GM18873 (cell line): ENCODE results near the gene HLA-E.
"Not testable (repeated sequence)": the region's sequence is repeated elsewhere in the genome, so short reads cannot be mapped to it uniquely, and the experiment has no call there.

Source experiments
- ATAC-seq: cut with Tn5 transposase; IDR thresholded peaks from one replicate; pipeline ENCODE4 v1.9.1; 2021; ENCODE audit warnings: mild to moderate bottlenecking, moderate library complexity, moderate number of reproducible peaks; ENCODE audit not compliant: unreplicated experiment, low FRiP score

Gene HLA-E

DNA sequence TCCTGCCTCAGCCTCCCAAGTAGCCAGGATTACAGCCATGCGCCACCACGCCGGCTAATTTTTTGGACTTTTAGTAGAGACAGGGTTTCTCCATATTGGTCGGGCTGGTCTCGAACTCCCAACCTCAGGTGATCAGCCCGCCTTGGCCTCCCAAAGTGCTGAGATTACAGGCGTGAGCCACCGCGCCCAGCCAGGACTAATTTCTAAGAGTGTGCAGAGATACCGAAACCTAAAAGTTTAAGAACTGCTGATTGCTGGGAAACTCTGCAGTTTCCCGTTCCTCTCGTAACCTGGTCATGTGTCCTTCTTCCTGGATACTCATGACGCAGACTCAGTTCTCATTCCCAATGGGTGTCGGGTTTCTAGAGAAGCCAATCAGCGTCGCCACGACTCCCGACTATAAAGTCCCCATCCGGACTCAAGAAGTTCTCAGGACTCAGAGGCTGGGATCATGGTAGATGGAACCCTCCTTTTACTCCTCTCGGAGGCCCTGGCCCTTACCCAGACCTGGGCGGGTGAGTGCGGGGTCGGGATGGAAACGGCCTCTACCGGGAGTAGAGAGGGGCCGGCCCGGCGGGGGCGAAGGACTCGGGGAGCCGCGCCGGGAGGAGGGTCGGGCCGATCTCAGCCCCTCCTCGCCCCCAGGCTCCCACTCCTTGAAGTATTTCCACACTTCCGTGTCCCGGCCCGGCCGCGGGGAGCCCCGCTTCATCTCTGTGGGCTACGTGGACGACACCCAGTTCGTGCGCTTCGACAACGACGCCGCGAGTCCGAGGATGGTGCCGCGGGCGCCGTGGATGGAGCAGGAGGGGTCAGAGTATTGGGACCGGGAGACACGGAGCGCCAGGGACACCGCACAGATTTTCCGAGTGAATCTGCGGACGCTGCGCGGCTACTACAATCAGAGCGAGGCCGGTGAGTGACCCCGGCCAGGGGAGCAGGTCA lies at the start of gene HLA-E:
Gene HLA-E (plus strand): TSS at position 429 of the 945 bp plus-strand sequence. CDS start 23 bp downstream, at position 452.
- peak; percentile 68 for ATAC-seq

DNA sequence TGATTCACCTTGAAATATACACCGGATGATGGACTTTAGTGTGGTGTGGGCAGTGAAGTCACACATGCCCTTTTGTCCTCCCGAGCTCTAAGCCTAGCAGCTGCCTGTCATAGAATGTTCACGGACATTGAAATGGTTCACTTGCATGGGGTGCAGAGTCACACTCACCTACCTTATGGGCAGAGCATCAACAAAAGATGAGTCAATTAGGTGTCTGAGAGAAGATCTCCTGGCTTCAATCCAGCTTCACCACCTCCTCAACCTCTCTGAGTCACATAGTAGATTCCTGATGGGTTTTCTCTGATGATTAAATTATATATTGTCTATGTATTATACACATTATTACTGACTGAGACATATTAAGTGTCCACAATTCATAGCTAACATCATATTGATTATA lies 48.1 kb upstream of the HLA-E start:
- no peak for ATAC-seq

DNA sequence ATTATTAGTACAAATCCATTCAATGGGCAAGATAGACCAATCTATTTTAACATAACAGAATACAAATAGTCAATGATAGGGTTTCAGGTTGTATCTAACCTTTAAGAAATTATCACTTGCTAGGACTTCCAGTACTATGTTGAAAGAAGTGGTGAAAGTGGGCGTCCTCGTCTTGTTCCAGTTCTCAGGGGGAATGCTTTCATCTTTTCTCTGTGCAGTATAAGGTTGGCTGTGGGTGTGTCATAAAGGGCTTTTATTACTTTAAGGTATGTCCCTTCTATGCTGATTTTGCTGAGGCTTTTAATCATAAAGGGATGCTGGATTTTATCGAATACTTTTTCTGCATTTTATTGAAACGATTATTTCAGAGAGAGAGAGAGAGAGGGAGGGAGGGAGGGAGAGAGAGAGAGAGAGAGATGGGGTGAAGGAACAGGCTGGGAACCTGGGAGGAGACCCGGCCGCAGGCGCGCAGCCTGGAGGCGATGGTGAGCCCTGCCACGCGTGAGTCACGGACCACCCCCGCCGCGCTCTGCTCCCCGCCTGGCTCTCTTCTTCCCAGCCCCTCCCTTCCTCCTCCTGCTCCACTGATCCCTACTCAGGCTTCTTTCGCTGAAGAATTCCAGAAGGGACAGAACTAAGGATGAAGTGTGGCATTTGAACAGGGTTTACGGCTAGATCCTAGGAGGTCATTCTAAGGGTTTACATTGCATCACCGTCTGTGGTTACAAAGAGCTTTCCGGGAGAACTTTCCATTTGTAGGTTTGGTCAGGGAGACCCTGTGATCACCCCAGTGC lies 45.5 kb upstream of the HLA-E start:
- ATAC-seq: no peak

DNA sequence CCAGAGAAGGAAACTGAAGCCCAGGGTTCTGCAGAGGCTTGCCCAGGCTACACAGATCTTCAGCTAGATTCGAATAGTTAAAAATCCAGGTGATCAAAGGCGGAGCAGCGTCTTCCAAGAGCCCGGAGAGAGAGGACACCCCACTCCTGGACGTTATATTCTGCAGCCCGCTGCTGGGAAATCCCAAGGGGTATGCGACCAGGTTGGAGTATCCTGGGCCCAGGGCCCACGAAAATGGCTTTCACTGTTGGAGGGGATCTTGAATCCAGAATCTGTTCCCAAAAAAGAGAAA lies 44.9 kb upstream of the HLA-E start:
- ATAC-seq: no peak

DNA sequence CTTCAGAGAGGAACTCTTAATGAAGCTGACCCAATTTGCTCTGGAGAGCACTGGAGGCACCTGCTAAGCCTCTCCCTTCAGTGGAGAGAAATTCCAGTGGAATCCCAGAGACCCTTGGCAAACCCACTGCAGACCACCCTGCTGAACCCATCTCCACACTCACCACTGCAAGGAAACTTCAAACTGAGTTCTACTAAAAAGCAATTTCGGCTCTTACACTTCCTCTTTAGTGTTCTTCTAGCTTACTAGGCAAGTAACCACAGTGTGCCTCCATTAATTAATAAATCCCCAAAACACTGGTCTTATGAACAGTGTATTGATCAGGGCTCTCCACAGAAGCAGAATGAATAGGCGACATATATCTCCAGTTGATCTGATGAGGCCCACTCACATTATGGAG lies 43.0 kb upstream of the HLA-E start:
- no peak for ATAC-seq

DNA sequence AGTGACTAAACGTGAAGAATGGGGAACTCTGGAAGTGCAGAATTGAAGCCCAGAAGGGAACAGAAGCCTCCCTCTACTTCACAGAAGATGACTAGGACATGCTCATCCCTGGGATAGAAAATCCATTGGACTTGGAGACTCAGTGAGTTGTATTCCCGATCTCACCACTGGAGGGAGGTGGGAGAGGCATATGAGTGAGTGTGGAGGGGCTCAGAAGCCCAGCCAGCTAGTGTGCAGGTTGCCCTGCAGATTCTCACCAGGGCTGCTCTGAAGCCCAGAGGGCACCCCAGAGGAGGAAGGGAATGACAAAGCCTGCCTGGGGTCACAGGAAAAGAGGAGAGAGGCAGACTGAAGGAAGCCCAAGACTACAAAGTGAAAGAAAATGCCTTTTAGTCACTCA lies 42.1 kb upstream of the HLA-E start:
- ATAC-seq: no peak

DNA sequence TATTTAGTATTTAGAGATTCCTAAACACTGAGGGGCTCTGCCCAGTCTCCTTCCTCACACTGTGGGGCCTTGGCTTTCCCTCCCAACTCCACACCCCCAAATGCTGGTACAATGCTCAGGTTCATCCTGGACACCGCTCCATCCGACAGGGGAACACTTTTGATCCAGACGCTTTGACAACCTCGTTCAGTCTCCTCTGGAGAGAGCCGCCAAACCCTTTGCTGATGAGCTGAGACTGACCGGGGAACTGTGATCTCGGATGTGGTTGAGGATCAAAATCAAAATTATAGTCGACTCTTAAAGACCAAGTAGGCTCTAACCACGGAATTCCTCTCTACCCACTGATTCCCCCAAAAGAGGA lies 38.8 kb upstream of the HLA-E start:
- no peak for ATAC-seq

DNA sequence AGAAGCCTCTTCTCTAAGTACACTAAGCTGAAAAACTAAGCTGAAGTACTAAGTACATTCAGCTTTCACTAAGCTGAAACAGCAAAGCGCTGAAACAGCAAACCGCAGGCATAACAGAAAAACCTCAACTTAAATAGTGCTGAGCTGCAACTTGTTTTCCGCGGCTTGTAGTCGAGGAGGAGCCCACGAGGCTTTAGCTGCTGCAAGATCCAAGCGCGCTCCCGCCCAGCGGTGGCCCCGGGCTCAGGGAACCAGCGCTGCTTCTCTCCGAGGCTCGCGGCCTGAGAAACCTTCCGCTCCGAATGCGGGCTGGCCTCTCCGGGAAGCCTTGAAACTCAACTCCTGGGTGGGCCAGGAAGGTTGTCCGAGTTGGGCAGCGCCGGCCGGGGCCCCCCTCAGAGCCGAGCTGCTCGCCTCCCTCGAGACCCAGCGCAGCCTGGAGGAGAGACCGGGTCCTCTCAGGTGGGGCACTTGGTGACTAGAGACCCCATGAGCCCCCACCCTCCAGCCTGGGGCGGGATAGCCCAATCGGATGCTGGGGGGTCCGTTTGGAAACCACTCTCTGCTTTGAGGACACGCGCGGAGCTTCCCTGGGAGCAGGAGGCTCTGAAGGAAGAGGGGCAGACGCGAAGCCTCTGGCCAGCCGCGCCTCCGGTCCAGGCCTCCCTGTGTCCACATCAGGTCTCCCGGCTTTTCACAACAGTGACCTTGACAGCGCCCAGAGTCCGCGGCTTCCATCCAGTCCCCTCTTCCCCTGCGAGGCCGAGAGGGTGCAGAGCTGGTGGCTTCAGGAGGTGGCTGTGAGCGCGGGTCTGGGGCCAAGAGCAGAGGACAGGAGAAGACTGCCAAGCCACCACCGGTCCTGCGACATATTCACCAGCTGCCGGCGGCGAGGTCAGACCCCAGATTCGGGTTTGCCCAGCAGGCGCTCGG lies 38.1 kb upstream of the HLA-E start:
- ATAC-seq: no peak

DNA sequence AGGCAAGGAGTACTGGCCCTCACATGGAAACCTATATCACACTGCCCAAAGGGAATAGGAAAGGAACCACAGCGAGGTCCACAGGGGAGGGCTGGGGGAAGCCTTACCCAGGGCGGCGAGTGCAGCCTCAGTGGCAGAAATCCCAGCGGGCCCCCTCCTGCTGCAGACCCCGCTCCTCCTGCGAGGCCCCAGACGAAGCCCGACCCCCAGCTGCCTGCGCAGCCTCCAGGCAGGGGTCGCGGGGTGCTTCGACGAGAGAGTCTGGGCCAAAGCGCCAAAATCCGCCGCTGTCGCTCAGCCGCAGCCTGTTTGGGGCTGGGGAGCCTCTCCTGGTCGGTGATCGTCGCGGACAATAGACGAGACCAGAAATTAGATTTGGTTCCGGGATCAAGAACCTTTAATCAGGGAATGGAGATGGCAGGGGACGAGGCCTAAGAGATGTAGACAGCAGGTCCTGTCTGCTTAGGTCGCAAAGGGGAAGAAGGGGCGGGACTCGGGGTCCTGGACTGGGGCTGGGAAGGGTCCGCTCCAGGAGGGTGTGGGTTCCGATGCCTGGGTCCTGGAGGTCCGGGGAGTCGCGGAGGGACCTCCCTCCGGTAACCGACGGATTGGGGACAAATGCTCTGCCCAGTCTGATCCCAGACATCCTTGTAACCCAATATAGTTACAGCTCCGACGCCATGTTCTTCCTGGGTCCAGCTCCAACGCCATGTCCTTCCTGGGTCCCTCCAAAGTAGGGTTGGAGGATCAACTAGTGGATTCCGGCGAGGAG lies 36.4 kb upstream of the HLA-E start:
- ATAC-seq: no peak

DNA sequence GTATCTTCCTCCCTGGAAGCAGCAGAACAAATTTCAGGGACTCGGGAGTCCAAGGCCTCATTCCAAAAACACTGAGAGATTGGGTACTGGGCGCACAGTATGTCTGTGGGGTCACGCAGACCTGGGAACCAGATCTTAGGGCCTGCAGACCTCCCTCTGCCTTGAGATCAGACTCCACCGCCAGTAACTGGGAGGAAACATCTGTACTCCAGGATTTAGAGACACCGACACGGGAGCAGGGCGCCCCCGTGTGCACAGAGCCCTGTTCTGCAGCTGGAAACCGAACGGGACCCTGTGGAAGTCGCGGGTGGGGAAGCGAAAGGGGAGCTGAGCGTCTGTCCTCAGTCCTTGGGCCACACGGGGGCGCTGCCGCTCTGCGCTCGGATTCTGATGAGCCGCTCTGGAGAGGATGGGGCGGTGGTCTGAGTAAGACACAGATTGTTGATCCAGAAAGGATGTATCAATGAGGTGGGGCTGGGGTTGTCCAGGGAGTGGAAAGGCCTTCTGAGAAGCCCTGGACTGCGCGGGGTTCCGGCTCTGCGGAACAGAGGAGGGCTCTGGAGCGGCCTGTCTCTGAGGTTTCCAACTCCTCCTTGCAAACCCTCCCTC lies 35.7 kb upstream of the HLA-E start:
- no peak for ATAC-seq

DNA sequence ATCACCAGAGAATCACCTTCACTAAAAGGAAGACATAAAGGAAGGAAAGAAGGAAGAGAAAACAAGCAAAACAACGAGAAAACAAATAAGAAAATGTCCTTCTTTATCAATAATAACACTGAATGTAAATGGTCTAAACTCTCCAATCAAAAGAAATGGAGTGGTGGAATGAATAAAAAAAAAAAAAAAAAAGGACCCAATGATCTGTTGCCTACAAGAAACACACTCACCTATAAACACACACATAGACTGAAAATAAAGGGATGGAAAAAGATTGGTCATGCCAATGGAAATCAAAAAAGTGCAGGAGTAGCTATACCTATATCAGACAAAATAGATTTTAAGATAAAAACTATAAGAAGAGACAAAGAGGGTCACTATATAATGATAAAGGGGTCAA lies 30.2 kb upstream of the HLA-E start:
- ATAC-seq: no peak

DNA sequence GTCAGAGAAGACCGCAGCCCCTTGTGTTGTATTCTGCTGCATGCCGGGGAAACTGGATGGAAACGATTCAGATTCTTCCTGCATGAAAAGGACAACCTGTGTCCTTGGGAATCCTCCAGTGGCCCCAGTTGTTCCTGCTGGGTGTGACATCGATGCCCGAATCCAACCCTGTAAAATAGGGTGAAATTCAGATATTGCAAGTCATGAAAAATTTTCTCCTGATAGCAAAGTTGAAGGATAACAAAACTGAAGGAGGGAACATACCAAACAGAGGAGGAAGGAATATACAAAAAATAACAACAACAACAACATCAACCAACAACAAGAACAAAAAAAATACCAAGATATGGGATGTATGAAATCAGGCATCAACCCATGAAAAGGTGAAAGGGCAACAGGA lies 28.3 kb upstream of the HLA-E start:
- no peak for ATAC-seq

DNA sequence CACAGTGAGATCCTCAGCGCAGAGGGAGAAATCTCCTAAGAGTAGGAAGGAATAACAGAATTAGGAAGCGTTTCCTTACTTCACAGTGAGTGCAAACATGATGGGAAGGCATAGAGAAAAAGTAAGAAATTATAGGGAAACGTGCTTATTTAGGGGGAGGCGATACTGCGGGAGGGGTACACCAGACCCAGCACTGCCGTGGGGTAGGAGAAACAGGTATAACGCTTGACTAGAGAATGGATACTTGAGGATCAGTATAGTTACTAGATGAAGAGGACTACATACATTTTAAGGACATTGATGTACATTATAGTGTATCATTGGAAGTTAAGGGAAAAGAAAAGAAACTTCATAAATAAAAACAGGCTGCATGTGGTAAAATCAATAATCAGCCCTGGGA lies 26.8 kb upstream of the HLA-E start:
- ATAC-seq: no peak

DNA sequence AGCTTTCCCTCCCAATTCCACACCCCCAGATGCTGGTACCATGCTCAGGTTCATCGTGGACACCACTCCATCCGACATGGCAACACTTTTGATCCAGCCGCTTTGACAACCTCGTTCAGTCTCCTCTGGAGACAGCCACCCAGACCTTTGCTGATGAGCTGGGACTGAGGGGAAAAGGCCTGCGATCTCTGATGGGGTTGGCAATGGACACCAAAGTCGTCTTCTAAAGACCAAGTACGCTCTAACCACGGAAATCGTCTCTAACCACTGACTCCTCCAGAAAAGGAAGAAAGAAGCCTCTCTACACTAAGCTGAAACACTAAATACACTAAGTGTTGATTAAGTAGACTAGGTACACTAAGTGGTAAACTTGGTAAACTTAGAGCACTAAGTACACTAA lies 26.1 kb upstream of the HLA-E start:
- ATAC-seq: no peak

DNA sequence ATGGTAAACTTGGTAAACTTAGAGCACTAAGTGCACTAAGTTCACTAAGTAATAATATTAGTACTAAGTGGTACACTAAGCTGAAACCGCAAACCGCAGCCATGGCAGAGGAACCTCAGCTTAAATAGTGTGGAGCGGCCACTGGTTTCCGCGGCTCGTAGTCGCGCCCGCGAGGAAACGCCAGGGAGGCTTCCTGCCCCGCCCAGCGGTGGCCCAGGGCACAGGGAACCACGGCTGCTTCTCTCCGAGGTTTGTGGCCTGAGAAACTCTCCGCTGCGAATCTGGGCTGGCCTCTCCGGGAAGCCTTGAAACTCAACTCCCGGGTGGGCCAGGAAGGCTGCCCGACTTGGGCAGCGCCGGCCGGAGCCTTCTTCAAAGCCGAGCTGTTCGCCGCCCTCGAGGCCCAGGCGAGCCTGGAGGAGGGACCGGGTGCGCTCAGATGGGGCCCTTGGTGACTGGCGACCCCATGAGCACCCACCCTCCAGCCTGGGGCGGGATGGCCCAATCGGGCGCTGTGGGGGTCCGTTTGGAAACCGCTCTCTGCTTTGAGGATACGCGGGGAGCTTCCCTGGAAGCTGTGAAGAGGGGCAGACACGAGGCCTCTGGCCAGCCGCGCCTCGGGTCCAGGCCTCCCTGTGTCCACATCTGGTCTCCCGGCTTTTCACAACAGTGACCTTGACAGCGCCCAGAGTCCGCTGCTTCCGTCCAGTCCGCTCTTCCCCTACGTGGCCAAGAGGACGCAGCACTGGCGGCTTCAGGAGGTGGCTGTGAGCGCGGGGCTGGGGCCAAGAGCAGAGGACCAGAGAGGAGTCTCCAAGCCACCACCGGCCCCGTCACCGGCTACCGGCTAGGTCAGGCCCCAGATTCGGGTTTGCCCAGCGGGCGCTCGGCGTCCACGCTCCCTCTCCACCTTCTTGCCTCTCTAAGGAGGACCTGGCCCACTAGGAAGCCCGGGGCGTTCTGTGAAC lies 25.4 kb upstream of the HLA-E start:
- no peak for ATAC-seq

DNA sequence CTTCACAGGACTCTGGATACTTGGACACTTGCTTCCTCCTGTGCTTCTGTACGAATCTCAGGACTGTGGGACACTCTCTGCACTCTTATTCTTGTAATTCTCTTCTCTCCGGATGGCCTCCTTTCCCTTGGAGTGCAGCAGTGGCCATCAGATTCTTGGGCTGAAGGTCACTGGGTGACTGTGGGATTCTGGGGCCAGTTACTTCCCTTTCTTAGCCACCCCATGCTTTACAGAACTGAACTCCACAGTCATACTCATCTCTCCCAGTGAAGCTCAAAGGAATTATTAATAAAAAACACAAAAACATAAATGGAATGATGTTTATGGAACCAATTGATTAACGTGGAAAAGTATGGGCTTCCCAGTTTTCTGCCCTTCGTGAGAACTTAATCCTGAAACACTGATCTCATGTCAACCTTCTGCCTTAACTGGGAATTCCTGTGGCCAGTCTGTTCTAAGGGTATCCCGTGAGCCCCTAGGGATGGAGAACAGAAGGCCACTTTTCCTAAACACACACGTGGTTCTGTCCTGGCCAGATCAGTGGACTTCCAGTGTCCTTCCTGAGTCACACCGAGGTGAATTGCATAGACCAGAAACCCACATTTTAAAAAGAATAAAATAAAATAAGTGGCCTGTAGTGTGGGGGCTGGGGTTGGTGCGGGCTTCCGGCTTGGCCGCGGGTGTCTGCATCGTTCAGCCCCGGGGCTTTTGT lies 23.6 kb upstream of the HLA-E start:
- ATAC-seq: no peak

DNA sequence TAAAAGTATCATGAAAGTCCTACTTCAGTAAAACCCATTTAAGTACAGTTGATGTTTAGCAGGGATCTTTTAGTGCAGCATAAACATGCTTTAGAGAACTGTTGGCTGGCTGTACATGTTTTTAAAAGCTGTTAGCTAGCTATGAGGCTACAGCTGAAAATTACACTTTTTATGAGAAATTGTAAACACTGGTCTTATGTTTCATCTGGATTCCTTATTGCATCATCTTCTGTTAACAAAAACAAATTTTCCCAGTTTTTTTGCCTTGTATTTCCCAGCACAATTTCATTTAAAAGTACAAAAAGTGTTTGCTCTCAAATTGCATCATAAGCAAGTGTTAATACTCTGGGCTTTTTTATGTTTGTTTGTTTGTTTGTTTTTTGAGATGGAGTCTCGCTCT lies 18.3 kb upstream of the HLA-E start:
- ATAC-seq: no peak

DNA sequence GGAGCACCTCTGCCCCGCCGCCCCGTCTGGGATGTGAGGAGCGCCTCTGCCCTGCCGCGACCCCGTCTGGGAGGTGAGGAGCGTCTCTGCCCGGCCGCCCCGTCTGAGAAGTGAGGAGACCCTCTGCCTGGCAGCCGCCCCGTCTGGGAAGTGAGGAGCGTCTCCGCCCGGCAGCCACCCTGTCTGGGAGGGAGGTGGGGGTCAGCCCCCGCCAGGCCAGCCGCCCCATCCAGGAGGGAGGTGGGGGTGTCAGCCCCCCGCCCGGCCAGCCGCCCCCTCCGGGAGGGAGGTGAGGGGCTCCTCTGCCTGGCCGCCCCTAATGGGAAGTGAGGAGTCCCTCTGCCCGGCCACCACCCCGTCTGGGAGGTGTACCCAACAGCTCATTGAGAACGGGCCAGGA lies 14.2 kb upstream of the HLA-E start:
- not testable (repeated sequence) for ATAC-seq
